GM12878 (cell line): ENCODE data around the gene IMPG2.

ENCODE experiments used
- CTCF ChIP-seq, 3 experiments: IDR thresholded peaks in 2 of 3; conservative IDR thresholded peaks in 1 of 3; 2 replicates each; pipeline ENCODE4 v1.5.1; 2011; ENCODE audit warnings: low read depth in 3 of 3, low read length in 3 of 3, mild to moderate bottlenecking in 3 of 3, control low read depth in 2 of 3, moderate library complexity in 2 of 3, inconsistent platforms in 1 of 3, mixed read lengths in 1 of 3; ENCODE audit not compliant: control insufficient read depth in 2 of 3, insufficient read depth in 1 of 3; ENCODE audit errors: extremely low read depth in 1 of 3
- EP300 ChIP-seq, 2 experiments: fragments of 150-350 bp in 1 of 2; IDR thresholded peaks; 2 replicates each; pipeline ENCODE4 v1.6.1; 2011 to 2012; ENCODE audit warnings: low read depth in 2 of 2, low read length in 2 of 2, borderline replicate concordance in 1 of 2, improper control_type of control experiment in 1 of 2, inconsistent platforms in 1 of 2; ENCODE audit not compliant: control insufficient read depth in 1 of 2
- FOS ChIP-seq: IDR thresholded peaks from 3 replicates; pipeline ENCODE4 v1.6.1; 2011; ENCODE audit warnings: borderline replicate concordance; ENCODE audit not compliant: insufficient read length; ENCODE audit errors: extremely low read depth
- MTA2 ChIP-seq: fragments of 450-650 bp; IDR thresholded peaks from 2 replicates; pipeline ENCODE4 v1.6.1; 2016; ENCODE audit warnings: low read depth, mild to moderate bottlenecking, moderate library complexity
- PBX3 ChIP-seq: IDR thresholded peaks from 2 replicates; pipeline ENCODE4 v1.6.1; 2011; ENCODE audit warnings: mild to moderate bottlenecking, low read depth, low read length, moderate library complexity; ENCODE audit not compliant: insufficient replicate concordance
- POLR2A ChIP-seq: IDR thresholded peaks from 2 replicates; pipeline ENCODE4 v1.6.1; 2011; ENCODE audit warnings: low read depth, mild to moderate bottlenecking, low read length
- RAD21 ChIP-seq: IDR thresholded peaks from 2 replicates; pipeline ENCODE4 v1.6.1; 2011; ENCODE audit warnings: mild to moderate bottlenecking, low read depth, low read length, moderate library complexity; ENCODE audit not compliant: insufficient read depth
- STAT1 ChIP-seq: fragments of 450-650 bp; conservative IDR thresholded peaks from 2 replicates; pipeline ENCODE4 v1.6.1; 2014; ENCODE audit warnings: antibody characterized with exemption, mild to moderate bottlenecking
- TF ChIP-seq, protein P1 (sequence below): fragments of 450-650 bp; IDR thresholded peaks from 2 replicates; pipeline ENCODE4 v1.6.1; 2017; ENCODE audit warnings: antibody characterized with exemption, mild to moderate bottlenecking, moderate library complexity

DNA sequence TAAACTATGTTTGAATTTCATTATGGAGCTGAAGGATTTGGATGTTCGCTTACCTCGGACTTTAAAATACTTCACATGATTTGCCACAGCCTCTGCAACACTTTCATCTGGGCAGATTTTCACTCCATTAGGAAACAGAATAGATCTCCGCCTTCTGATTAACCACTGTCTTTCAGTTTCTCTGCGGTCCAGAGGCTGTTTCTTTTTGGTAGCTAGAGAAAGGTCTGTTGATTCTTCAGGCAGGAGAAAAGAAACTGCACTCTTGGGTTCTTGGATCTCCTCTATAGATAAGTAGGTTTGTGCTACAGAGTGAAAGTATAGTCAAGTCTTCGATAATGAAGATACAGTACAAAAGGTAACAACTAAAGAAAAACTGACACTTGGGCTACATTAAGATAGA lies 844 bp downstream of the IMPG2 start:
- TF ChIP-seq POLR2A (no peak), MTA2 (no peak), CTCF (IDR thresholded peaks at IDR 0.05 in 2 of 3, conservative IDR thresholded peaks at IDR 0.05 in 1 of 3; ENCODE audit: control insufficient read depth in 2 of 3, extremely low read depth in 1 of 3, insufficient read depth in 1 of 3, low read depth in 3 of 3, low read length in 3 of 3) (no peak), FOS (no peak), STAT1 (no peak), RAD21 (no peak), PBX3 (no peak), EP300 (IDR thresholded peaks at IDR 0.05; ENCODE audit: borderline replicate concordance in 1 of 2, control insufficient read depth in 1 of 2, low read depth in 2 of 2, low read length in 2 of 2) (no peak)
- TF ChIP-seq, protein P1, sequence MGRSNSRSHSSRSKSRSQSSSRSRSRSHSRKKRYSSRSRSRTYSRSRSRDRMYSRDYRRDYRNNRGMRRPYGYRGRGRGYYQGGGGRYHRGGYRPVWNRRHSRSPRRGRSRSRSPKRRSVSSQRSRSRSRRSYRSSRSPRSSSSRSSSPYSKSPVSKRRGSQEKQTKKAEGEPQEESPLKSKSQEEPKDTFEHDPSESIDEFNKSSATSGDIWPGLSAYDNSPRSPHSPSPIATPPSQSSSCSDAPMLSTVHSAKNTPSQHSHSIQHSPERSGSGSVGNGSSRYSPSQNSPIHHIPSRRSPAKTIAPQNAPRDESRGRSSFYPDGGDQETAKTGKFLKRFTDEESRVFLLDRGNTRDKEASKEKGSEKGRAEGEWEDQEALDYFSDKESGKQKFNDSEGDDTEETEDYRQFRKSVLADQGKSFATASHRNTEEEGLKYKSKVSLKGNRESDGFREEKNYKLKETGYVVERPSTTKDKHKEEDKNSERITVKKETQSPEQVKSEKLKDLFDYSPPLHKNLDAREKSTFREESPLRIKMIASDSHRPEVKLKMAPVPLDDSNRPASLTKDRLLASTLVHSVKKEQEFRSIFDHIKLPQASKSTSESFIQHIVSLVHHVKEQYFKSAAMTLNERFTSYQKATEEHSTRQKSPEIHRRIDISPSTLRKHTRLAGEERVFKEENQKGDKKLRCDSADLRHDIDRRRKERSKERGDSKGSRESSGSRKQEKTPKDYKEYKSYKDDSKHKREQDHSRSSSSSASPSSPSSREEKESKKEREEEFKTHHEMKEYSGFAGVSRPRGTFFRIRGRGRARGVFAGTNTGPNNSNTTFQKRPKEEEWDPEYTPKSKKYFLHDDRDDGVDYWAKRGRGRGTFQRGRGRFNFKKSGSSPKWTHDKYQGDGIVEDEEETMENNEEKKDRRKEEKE = no peak
